ENCODE measurements around the gene KDR.

GRCh38 chr4:55157559-55158277 lies 32.3 kb upstream of the KDR start:
- TF ChIP-seq CTCF (IDR thresholded peaks at IDR 0.05 in 2 of 3, conservative IDR thresholded peaks at IDR 0.05 in 1 of 3; ENCODE audit: insufficient read depth in 2 of 3, low read depth in 1 of 3, low read length in 3 of 3) (no peak), POLR3A (IDR thresholded peaks at IDR 0.05; ENCODE audit: borderline replicate concordance, extremely low read depth, insufficient read depth, insufficient read length) (no peak), MLLT1 (IDR thresholded peaks at IDR 0.05) (no peak), NR3C1 (CRISPR knock-in tag; IDR thresholded peaks at IDR 0.05) (no peak), MEF2A (IDR thresholded peaks at IDR 0.05; ENCODE audit: control insufficient read depth, low read depth, low read length) (no peak), GTF2A2 (tag; IDR thresholded peaks at IDR 0.05) (no peak), CEBPZ (IDR thresholded peaks at IDR 0.05; ENCODE audit: borderline replicate concordance, low read depth, low read length) (no peak), TCF7 (IDR thresholded peaks at IDR 0.05; ENCODE audit: borderline replicate concordance) (no peak), SP2 (IDR thresholded peaks at IDR 0.05; ENCODE audit: extremely low read depth, low read depth, low read length, poor library complexity, severe bottlenecking) (no peak), SMC3 (conservative IDR thresholded peaks at IDR 0.05; ENCODE audit: insufficient read depth, low read depth, low read length) (no peak), RNF2 (IDR thresholded peaks at IDR 0.05) (no peak), ZFX (CRISPR knock-in tag; IDR thresholded peaks at IDR 0.05) (no peak), STAT5B (CRISPR knock-in tag; IDR thresholded peaks at IDR 0.05) (no peak)
